IMR-90 (cell line): Measurements from ENCODE around the gene ODF2. TPM values are rescaled to one million over a fixed set of nuclear protein-coding genes. Genes with fewer than 3 reads are reported as not detected.

ENCODE experiments used
- ATAC-seq: fragments of 200-7000 bp; cut with Tn5 transposase; 2 replicates; pipeline ENCODE4 v1.9.1; 2020; ENCODE audit warnings: low read depth, mild to moderate bottlenecking, moderate library complexity
- BruUV-seq: library from RNA; stranded (reverse); fragments of 400-500 nt; replicated peaks from 2 replicates; lab custom pipeline; 2021; lab: Mats Ljungman, UMichigan
- CTCF ChIA-PET: fragments of 300-600 bp; formaldehyde crosslinking; extraction: SDS; loops from one replicate; lab custom pipeline; 2021; ENCODE audit warnings: antibody characterized with exemption; lab: Yijun Ruan, JAX
- POLR2A ChIA-PET: fragments of 300-600 bp; sonication (Branson Sonifier 250); formaldehyde crosslinking; loops from one replicate; lab custom pipeline; 2022; ENCODE audit warnings: antibody characterized with exemption; ENCODE audit not compliant: unreplicated experiment; lab: Charles Lee
- DNase-seq: peaks from one replicate; pipeline ENCODE4 v3.0.0; 2013
- H2AFZ ChIP-seq: replicated peaks from 2 replicates; pipeline ENCODE3; 2013; ENCODE audit warnings: low read length, mild to moderate bottlenecking; ENCODE audit not compliant: poor library complexity
- H2AK5ac ChIP-seq: 2 replicates; pipeline ENCODE4 v1.6.1; 2013; ENCODE audit warnings: low read depth, low read length, inconsistent platforms
- H2AK9ac ChIP-seq: replicated peaks from 2 replicates; pipeline ENCODE3; 2013; ENCODE audit warnings: mild to moderate bottlenecking, low read depth, low read length, moderate library complexity; ENCODE audit not compliant: poor library complexity
- H2BK120ac ChIP-seq: 2 replicates; pipeline ENCODE4 v1.6.1; 2013; ENCODE audit warnings: low read depth, low read length, inconsistent platforms
- H2BK15ac ChIP-seq: 3 replicates; pipeline ENCODE4 v1.6.1; 2013; ENCODE audit warnings: low read depth, low read length, inconsistent platforms
- H2BK20ac ChIP-seq: 2 replicates; pipeline ENCODE4 v1.6.1; 2013; ENCODE audit warnings: low read depth, mild to moderate bottlenecking, inconsistent platforms, low read length, moderate library complexity
- H2BK5ac ChIP-seq: 2 replicates; pipeline ENCODE4 v1.6.1; 2013; ENCODE audit warnings: mild to moderate bottlenecking, low read depth, low read length, inconsistent platforms; ENCODE audit not compliant: poor library complexity, severe bottlenecking
- H3K14ac ChIP-seq: replicated peaks from 2 replicates; pipeline ENCODE4 v1.6.1; 2013; ENCODE audit warnings: low read depth, low read length, inconsistent platforms
- H3K18ac ChIP-seq: 2 replicates; pipeline ENCODE4 v1.6.1; 2013; ENCODE audit warnings: low read depth, low read length, control low read depth
- H3K23ac ChIP-seq: 2 replicates; pipeline ENCODE4 v1.6.1; 2013; ENCODE audit warnings: low read depth, low read length, inconsistent platforms
- H3K27ac ChIP-seq: 2 replicates; pipeline ENCODE4 v1.5.1; 2013; ENCODE audit warnings: mild to moderate bottlenecking, control low read depth, low read length; ENCODE audit not compliant: insufficient read depth
- H3K27me3 ChIP-seq: 2 replicates; pipeline ENCODE4 v1.6.1; 2013; ENCODE audit warnings: low read length; ENCODE audit not compliant: control insufficient read depth, insufficient read depth
- H3K36me3 ChIP-seq: 2 replicates; pipeline ENCODE4 v1.6.1; 2013; ENCODE audit warnings: low read length, mixed read lengths; ENCODE audit not compliant: control insufficient read depth, insufficient read depth
- H3K4ac ChIP-seq: 2 replicates; pipeline ENCODE4 v1.6.1; 2013; ENCODE audit warnings: low read depth, low read length, inconsistent platforms
- H3K4me1 ChIP-seq: 2 replicates; pipeline ENCODE4 v1.6.1; 2013; ENCODE audit warnings: low read length, mixed read lengths; ENCODE audit not compliant: control insufficient read depth, insufficient read depth
- H3K4me2 ChIP-seq: 2 replicates; pipeline ENCODE4 v1.6.1; 2013; ENCODE audit warnings: low read depth, mild to moderate bottlenecking, control low read depth, low read length, moderate library complexity
- H3K4me3 ChIP-seq: 2 replicates; pipeline ENCODE4 v1.5.1; 2013; ENCODE audit warnings: low read depth, mild to moderate bottlenecking, control low read depth, low read length, moderate library complexity; ENCODE audit not compliant: insufficient read depth
- H3K56ac ChIP-seq: 2 replicates; pipeline ENCODE4 v1.6.1; 2013; ENCODE audit warnings: low read length, inconsistent platforms; ENCODE audit not compliant: insufficient read depth; ENCODE audit errors: extremely low read depth
- H3K79me1 ChIP-seq, 2 experiments: 2 replicates each; pipeline ENCODE4 v1.6.1; 2013; ENCODE audit warnings: low read length in 2 of 2, inconsistent platforms in 1 of 2, low read depth in 1 of 2
- H3K9ac ChIP-seq: 2 replicates; pipeline ENCODE4 v1.6.1; 2013; ENCODE audit warnings: low read depth, low read length, control low read depth
- H3K9me1 ChIP-seq: 2 replicates; pipeline ENCODE4 v1.6.1; 2013; ENCODE audit warnings: low read length, inconsistent platforms; ENCODE audit not compliant: insufficient read depth
- H3K9me3 ChIP-seq: 2 replicates; pipeline ENCODE4 v1.6.1; 2013; ENCODE audit warnings: low read length; ENCODE audit not compliant: control insufficient read depth, insufficient read depth
- H4K20me1 ChIP-seq: 2 replicates; pipeline ENCODE4 v1.6.1; 2013; ENCODE audit warnings: low read length, inconsistent platforms; ENCODE audit not compliant: insufficient read depth
- H4K5ac ChIP-seq: 2 replicates; pipeline ENCODE4 v1.6.1; 2013; ENCODE audit warnings: mild to moderate bottlenecking, low read depth, low read length, control low read depth
- H4K8ac ChIP-seq, 2 experiments: 2 replicates each; pipeline ENCODE4 v1.6.1; 2013; ENCODE audit warnings: low read depth in 2 of 2, low read length in 2 of 2, control low read depth in 1 of 2, inconsistent platforms in 1 of 2
- H4K91ac ChIP-seq: 2 replicates; pipeline ENCODE4 v1.6.1; 2013; ENCODE audit warnings: low read depth, low read length, inconsistent platforms; ENCODE audit not compliant: insufficient read depth
- CTCF ChIP-seq: conservative IDR thresholded peaks from 2 replicates; pipeline ENCODE4 v1.5.1; 2012; ENCODE audit warnings: mild to moderate bottlenecking, low read depth, low read length, improper control_type of control experiment
- NFE2L2 ChIP-seq: fragments of 150-350 bp; IDR thresholded peaks from 2 replicates; pipeline ENCODE4 v1.6.1; 2016; ENCODE audit warnings: low read depth, mild to moderate bottlenecking, low read length
- WGBS, 2 experiments: methylation state at CpG; one replicate each; pipeline versions ENCODE4 v1.1.5 to v1.1.7; 2013; ENCODE audit warnings: missing lambda C conversion rate in 2 of 2; ENCODE audit not compliant: insufficient read length in 1 of 2; ENCODE audit errors: extremely low coverage in 2 of 2; 5-methylcytosine and 5-hydroxymethylcytosine counted together
- dilution Hi-C: fragments of 300-500 bp; cut with HindIII; formaldehyde crosslinking; loops from one replicate; pipeline ENCODE4 v1.14.3; 2018; ENCODE audit warnings: low sequenced_read_pairs; ENCODE audit not compliant: unreplicated experiment
- in situ Hi-C: fragments of 300-500 bp; cut with MboI; formaldehyde crosslinking; loops from 3 replicates; pipeline ENCODE4 v1.14.3; 2019; ENCODE audit warnings: low sequenced_read_pairs, inconsistent platforms, mixed read lengths
- intact Hi-C: fragments of 100-400 bp; cut with micrococcal nuclease; formaldehyde crosslinking; loops from 2 replicates; pipeline ENCODE4 v1.10.0; 2022
- polyA plus RNA-seq, 3 experiments: library from polyadenylated mRNA; depleted of rRNA; stranded (reverse); fragments of >200 nt; gene quantifications; 2 replicates each; pipeline ENCODE4 v1.2.3, GENCODE V29; 2012; ENCODE audit warnings: low replicate concordance in 1 of 3
- total RNA-seq: library from RNA; depleted of rRNA; stranded (reverse); fragments of >200 nt; gene quantifications from 2 replicates; pipeline ENCODE4 v1.2.3, GENCODE V29; 2012
- TF ChIP-seq, protein P1 (sequence below): fragments of 150-350 bp; IDR thresholded peaks from 2 replicates; pipeline ENCODE4 v1.6.1; 2016; ENCODE audit warnings: low read depth, mild to moderate bottlenecking, low read length, moderate library complexity, borderline replicate concordance

ODF2 gene
- total and polyA plus RNA-seq, 2 of the 4 experiments (the other 2 are of a cell fraction) = 40.2 to 46.4 TPM

- ATAC-seq = no peak
- intact Hi-C loops = no loop called here
Measured at GRCh38 chr9:128499920-128500319, 44.1 kb downstream of the ODF2 start.

More at GRCh38 chr9:128499920-128500319, 44.1 kb downstream of the ODF2 start:
- TF ChIP-seq, protein P1, sequence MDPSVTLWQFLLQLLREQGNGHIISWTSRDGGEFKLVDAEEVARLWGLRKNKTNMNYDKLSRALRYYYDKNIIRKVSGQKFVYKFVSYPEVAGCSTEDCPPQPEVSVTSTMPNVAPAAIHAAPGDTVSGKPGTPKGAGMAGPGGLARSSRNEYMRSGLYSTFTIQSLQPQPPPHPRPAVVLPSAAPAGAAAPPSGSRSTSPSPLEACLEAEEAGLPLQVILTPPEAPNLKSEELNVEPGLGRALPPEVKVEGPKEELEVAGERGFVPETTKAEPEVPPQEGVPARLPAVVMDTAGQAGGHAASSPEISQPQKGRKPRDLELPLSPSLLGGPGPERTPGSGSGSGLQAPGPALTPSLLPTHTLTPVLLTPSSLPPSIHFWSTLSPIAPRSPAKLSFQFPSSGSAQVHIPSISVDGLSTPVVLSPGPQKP = no peak
- TF ChIP-seq CTCF = no peak
- no peak for TF ChIP-seq NFE2L2
- H3K9me3 ChIP-seq = no peaks in the 10 kb centered on the region
- in situ Hi-C loops = no loop called here
- BruUV-seq = no TSS peak
- peaks cover 4% of the 10 kb centered on the region; the same call in 1 of the 2 replicates for H3K9me1 ChIP-seq
- no peak for DNase-seq
- no peak overlapping the region for H2AK5ac ChIP-seq
- H2AK9ac ChIP-seq = no peak overlapping the region
- no peak overlapping the region for H3K4me2 ChIP-seq
- no peak overlapping the region for H2BK15ac ChIP-seq
- H4K20me1 ChIP-seq = no peaks in the 10 kb centered on the region
- ChIA-PET POLR2A (no interaction called here), CTCF (no interaction called here)
- no peak overlapping the region for H4K5ac ChIP-seq
- no peak overlapping the region for H3K4ac ChIP-seq
- H3K27me3 ChIP-seq = no peaks in the 10 kb centered on the region
- H4K8ac ChIP-seq = no peak overlapping the region
- H3K14ac ChIP-seq = no peak overlapping the region
- H3K36me3 ChIP-seq = peaks cover 32% of the 10 kb centered on the region
- no peak overlapping the region for H2AFZ ChIP-seq
- no peak overlapping the region for H4K91ac ChIP-seq
- dilution Hi-C loops = no loop called here
- H3K9ac ChIP-seq = no peak overlapping the region
- no peak overlapping the region for H3K27ac ChIP-seq
- no peak overlapping the region for H2BK20ac ChIP-seq
- peaks cover 3% of the 10 kb centered on the region in 2 experiments; a peak in 3 of 4 replicates for H3K79me1 ChIP-seq
- no peak overlapping the region for H2BK120ac ChIP-seq
- WGBS, 2 experiments = 88% methylated on average over 9 of the region's 15 CpGs; no CpG with 5 or more reads in 1 of the 2 experiments
- H2BK5ac ChIP-seq = no peak overlapping the region
- H3K56ac ChIP-seq = no peak overlapping the region
- H3K4me3 ChIP-seq = no peak overlapping the region
- peaks cover 3% of the 10 kb centered on the region; the same call in 1 of the 2 replicates for H3K4me1 ChIP-seq
- H3K23ac ChIP-seq = no peak overlapping the region
- H3K18ac ChIP-seq = no peak overlapping the region
